Astrocyte (in vitro differentiated cells and primary cell): ENCODE measurements around the gene CAPN12.

Source experiments
- CTCF ChIP-seq: IDR thresholded peaks from 2 replicates; pipeline ENCODE4 v1.5.1; 2011; ENCODE audit warnings: low read depth, mild to moderate bottlenecking, inconsistent platforms, low read length, moderate library complexity; ENCODE audit not compliant: insufficient read depth
- EZH2 ChIP-seq: IDR thresholded peaks from 2 replicates; pipeline ENCODE4 v1.6.1; 2012; ENCODE audit warnings: mild to moderate bottlenecking, low read length, inconsistent platforms; ENCODE audit not compliant: insufficient read depth

DNA sequence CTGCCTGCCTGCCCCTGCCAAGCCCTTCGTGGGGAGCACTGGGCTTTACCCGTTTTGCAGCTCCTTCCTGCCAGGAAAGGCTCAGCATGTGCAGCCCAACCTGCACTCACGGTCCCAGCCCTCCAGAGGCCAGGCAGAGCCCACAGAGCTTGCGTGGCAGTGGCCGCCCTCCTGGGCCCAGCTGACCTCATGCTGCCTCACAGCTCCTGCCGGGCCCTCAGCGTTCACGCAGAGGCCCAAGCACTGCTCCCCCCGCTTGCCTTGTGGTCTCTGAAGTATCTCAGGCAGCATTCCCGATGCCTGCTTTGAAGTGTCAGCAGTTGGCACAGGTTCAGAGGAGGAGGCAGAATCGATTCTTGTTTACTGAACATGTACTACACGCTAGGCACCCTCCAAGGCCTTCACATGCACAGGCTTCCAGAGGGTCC lies 32.5 kb downstream of the CAPN12 start:
- TF ChIP-seq CTCF, result no peak
- no peak for TF ChIP-seq EZH2
